Endothelial cell (in vitro differentiated cells): Measurements from ENCODE around the gene CCNE1. TPM values are rescaled to one million over a fixed set of nuclear protein-coding genes. Genes with fewer than 3 reads are reported as not detected.
"Not testable (repeated sequence)": the region's sequence is repeated elsewhere in the genome, so short reads cannot be mapped to it uniquely, and the experiment has no call there.

ENCODE experiments used
- DNase-seq: peaks from one replicate; pipeline ENCODE4 v3.0.0; 2021; ENCODE audit warnings: low spot score
- H3K27ac Mint-ChIP-seq: one replicate; pipeline ENCODE4 v1.8.0; 2021; ENCODE audit warnings: mixed read lengths, inconsistent platforms; ENCODE audit not compliant: unreplicated experiment
- H3K27me3 Mint-ChIP-seq: one replicate; pipeline ENCODE4 v1.8.0; 2021; ENCODE audit warnings: mild to moderate bottlenecking, moderate library complexity, mixed read lengths, inconsistent platforms; ENCODE audit not compliant: unreplicated experiment
- H3K36me3 Mint-ChIP-seq: one replicate; pipeline ENCODE4 v1.8.0; 2021; ENCODE audit warnings: mild to moderate bottlenecking, low read depth, mixed read lengths, inconsistent platforms; ENCODE audit not compliant: unreplicated experiment
- H3K4me1 Mint-ChIP-seq: one replicate; pipeline ENCODE4 v1.8.0; 2021; ENCODE audit warnings: mild to moderate bottlenecking, mixed read lengths, inconsistent platforms; ENCODE audit not compliant: unreplicated experiment
- H3K4me3 Mint-ChIP-seq: one replicate; pipeline ENCODE4 v1.8.0; 2021; ENCODE audit warnings: mild to moderate bottlenecking, mixed read lengths, inconsistent platforms; ENCODE audit not compliant: unreplicated experiment
- H3K9me3 Mint-ChIP-seq: one replicate; pipeline ENCODE4 v1.8.0; 2021; ENCODE audit warnings: mixed read lengths, inconsistent platforms; ENCODE audit not compliant: unreplicated experiment
- CTCF ChIP-seq: fragments of 200-600 bp; sonication (generic); IDR thresholded peaks from one replicate; pipeline ENCODE4 v1.5.0; 2021; ENCODE audit warnings: antibody characterized with exemption; ENCODE audit not compliant: unreplicated experiment
- total RNA-seq: library from RNA; stranded (reverse); fragmentation: NEBNext Ultra II Directional; extraction: Animal tissue kit (Norgen Biotek cat#: 25700); gene quantifications from one replicate; pipeline ENCODE4 v1.2.1, GENCODE V29; 2021; ENCODE audit not compliant: unreplicated experiment

CCNE1 gene
- total RNA-seq, 1 donor from 2014 or later: 2.3 TPM

GRCh38 chr19:29795461-29796172 lies 16.2 kb upstream of the CCNE1 start:
- no peak for DNase-seq
- H3K4me1 Mint-ChIP-seq: no peaks in the 10 kb centered on the region
- H3K36me3 Mint-ChIP-seq: no peaks in the 10 kb centered on the region
- H3K9me3 Mint-ChIP-seq: no peaks in the 10 kb centered on the region
- H3K4me3 Mint-ChIP-seq: no peak overlapping the region
- no peak overlapping the region for H3K27ac Mint-ChIP-seq
- peaks cover 7% of the 10 kb centered on the region for H3K27me3 Mint-ChIP-seq
- TF ChIP-seq CTCF: no peak

GRCh38 chr19:29796173-29796573 lies 15.6 kb upstream of the CCNE1 start:
- Mint-ChIP-seq H3K36me3 (no peaks in the 10 kb centered on the region), H3K27ac (no peak overlapping the region), H3K4me1 (no peaks in the 10 kb centered on the region), H3K27me3 (peaks cover 7% of the 10 kb centered on the region), H3K9me3 (no peaks in the 10 kb centered on the region), H3K4me3 (no peak overlapping the region)
- DNase-seq: no peak
- no peak for TF ChIP-seq CTCF

- Mint-ChIP-seq H3K9me3 (no peaks in the 10 kb centered on the region), H3K36me3 (no peaks in the 10 kb centered on the region), H3K27ac (no peak overlapping the region), H3K4me1 (no peaks in the 10 kb centered on the region), H3K27me3 (no peaks in the 10 kb centered on the region), H3K4me3 (no peak overlapping the region)
- DNase-seq: no peak
- no peak for TF ChIP-seq CTCF
Measured at GRCh38 chr19:29798774-29799497, 12.9 kb upstream of the CCNE1 start.

- no peak for DNase-seq
- no peaks in the 10 kb centered on the region for H3K9me3 Mint-ChIP-seq
- H3K36me3 Mint-ChIP-seq: no peaks in the 10 kb centered on the region
- H3K27me3 Mint-ChIP-seq: no peaks in the 10 kb centered on the region
- no peak for TF ChIP-seq CTCF
- no peak overlapping the region for H3K4me3 Mint-ChIP-seq
- no peaks in the 10 kb centered on the region for H3K4me1 Mint-ChIP-seq
- peak overlapping the region; percentile 17 for H3K27ac Mint-ChIP-seq
Measured at GRCh38 chr19:29800100-29800825, 11.5 kb upstream of the CCNE1 start.

GRCh38 chr19:29803951-29804350 lies 7.8 kb upstream of the CCNE1 start:
- DNase-seq, H3K9me3 Mint-ChIP-seq, H3K4me3 Mint-ChIP-seq, H3K36me3 Mint-ChIP-seq, H3K27ac Mint-ChIP-seq, H3K27me3 Mint-ChIP-seq, H3K4me1 Mint-ChIP-seq: not testable (repeated sequence)
